Spinal cord (tissue), 10 donors: ENCODE results near the gene PRB2. TPM values are rescaled to one million over a fixed set of nuclear protein-coding genes. Genes with fewer than 3 reads are reported as not detected.
"Not testable (repeated sequence)": the region's sequence is repeated elsewhere in the genome, so short reads cannot be mapped to it uniquely, and the experiment has no call there.

Experiments
- DNase-seq, 6 donors: peaks; one replicate each; pipeline versions ENCODE4 v3.0.0 to v3.0.0-alpha.2; 2013 to 2015; ENCODE audit warnings: low spot score in 6 of 6, low read depth in 4 of 6
- H3K27ac ChIP-seq: one replicate; pipeline ENCODE4 v1.5.1; 2013; ENCODE audit warnings: low read depth, low read length, control low read depth
- H3K27me3 ChIP-seq: one replicate; pipeline ENCODE4 v1.6.1; 2013; ENCODE audit warnings: low read length; ENCODE audit not compliant: control insufficient read depth, insufficient read depth
- H3K36me3 ChIP-seq: one replicate; pipeline ENCODE4 v1.6.1; 2013; ENCODE audit warnings: low read length; ENCODE audit not compliant: control insufficient read depth, insufficient read depth
- H3K4me1 ChIP-seq: one replicate; pipeline ENCODE4 v1.6.1; 2013; ENCODE audit warnings: low read length; ENCODE audit not compliant: control insufficient read depth, insufficient read depth
- H3K4me3 ChIP-seq: one replicate; pipeline ENCODE4 v1.5.1; 2013; ENCODE audit warnings: low read depth, low read length, control low read depth
- H3K9me3 ChIP-seq: one replicate; pipeline ENCODE4 v1.6.1; 2013; ENCODE audit warnings: low read length; ENCODE audit not compliant: control insufficient read depth, insufficient read depth
- WGBS: methylation state at CpG from one replicate; pipeline ENCODE4 v1.1.5; 2013; ENCODE audit warnings: missing lambda C conversion rate; ENCODE audit not compliant: insufficient coverage; 5-methylcytosine and 5-hydroxymethylcytosine counted together
- long read RNA-seq, 4 donors: transcript quantifications; one replicate each; lab custom pipeline, GENCODE V29; 2026
- polyA plus RNA-seq, 2 donors: library from polyadenylated mRNA; unstranded; fragments of 120-200 nt; gene quantifications; one replicate each; pipeline ENCODE4 v1.2.1, GENCODE V29; 2013; ENCODE audit not compliant: insufficient read length in 2 of 2
- total RNA-seq, 2 donors: library from RNA; depleted of rRNA in 1 of 2; stranded (reverse); fragments of 120-200 nt in 1 of 2; fragments of >200 nt in 1 of 2; gene quantifications; one replicate each; pipeline versions ENCODE4 v1.2.3 to v1.2.4, GENCODE V29; 2013 to 2014
- donor health status: healthy.

The PRB2 gene
- total RNA-seq (not detected), polyA plus RNA-seq (not detected)
- long read RNA-seq, donor 1 = 0 reads
- long read RNA-seq, donor 2 = 0 reads
- long read RNA-seq, donor 3 = 0 reads
- long read RNA-seq, donor 4 = 0 reads

- H3K4me1 ChIP-seq, H3K36me3 ChIP-seq, H3K9me3 ChIP-seq, DNase-seq, H3K27ac ChIP-seq, H3K4me3 ChIP-seq, H3K27me3 ChIP-seq: not testable (repeated sequence)
- no CpG with 5 or more reads among the region's 1 CpG for WGBS
These were observed at the start of gene PRB2 for GRCh38 chr12:11395467-11395866. PRB2 (minus strand) TSS chr12:11395567; CDS start chr12:11395529, 38 bp downstream.

GRCh38 chr12:11437966-11438365, 42.6 kb upstream of the PRB2 start:
- H3K27me3 ChIP-seq = no peaks in the 10 kb centered on the region
- DNase-seq = no peak
- H3K4me1 ChIP-seq = no peaks in the 10 kb centered on the region
- no peaks in the 10 kb centered on the region for H3K9me3 ChIP-seq
- no peak overlapping the region for H3K27ac ChIP-seq
- H3K36me3 ChIP-seq = no peaks in the 10 kb centered on the region
- 86% methylated on average over 1 of the region's 2 CpGs for WGBS
- no peak overlapping the region for H3K4me3 ChIP-seq

GRCh38 chr12:11433664-11434063, 38.3 kb upstream of the PRB2 start:
- no peaks in the 10 kb centered on the region for H3K27me3 ChIP-seq
- no peak for DNase-seq
- no peak overlapping the region for H3K27ac ChIP-seq

DNA sequence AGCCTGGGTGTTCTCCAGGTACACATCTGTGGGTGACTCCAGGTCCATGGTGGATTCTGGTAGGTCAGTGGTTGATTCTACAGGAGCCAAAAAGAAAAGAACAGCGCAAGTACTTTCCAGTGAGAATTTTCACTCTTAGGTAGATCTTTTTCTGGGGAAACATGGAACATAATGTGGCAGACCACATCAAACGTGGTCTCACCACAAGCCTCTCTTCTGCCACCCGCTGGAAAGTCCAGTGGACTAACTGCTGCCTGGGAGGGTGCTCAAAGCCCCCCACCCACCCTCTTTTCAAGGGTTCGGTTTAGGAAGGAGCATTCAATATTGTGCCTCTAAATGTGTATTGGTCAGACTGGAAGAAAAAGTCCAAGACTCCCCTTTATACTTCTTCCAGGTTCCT, 36.1 kb upstream of the PRB2 start:
- Histone ChIP-seq H3K27ac (no peak overlapping the region), H3K36me3 (no peaks in the 10 kb centered on the region), H3K4me1 (no peaks in the 10 kb centered on the region), H3K9me3 (no peaks in the 10 kb centered on the region), H3K4me3 (no peak overlapping the region), H3K27me3 (no peaks in the 10 kb centered on the region)
- DNase-seq = no peak
- 83% methylated on average over 2 of the region's 4 CpGs for WGBS

More at GRCh38 chr12:11433664-11434063, 38.3 kb upstream of the PRB2 start:
- Histone ChIP-seq H3K9me3 (no peaks in the 10 kb centered on the region), H3K4me1 (no peaks in the 10 kb centered on the region), H3K36me3 (no peaks in the 10 kb centered on the region), H3K4me3 (no peak overlapping the region)
- WGBS = 78% methylated on average over 4 of the region's 4 CpGs

DNA sequence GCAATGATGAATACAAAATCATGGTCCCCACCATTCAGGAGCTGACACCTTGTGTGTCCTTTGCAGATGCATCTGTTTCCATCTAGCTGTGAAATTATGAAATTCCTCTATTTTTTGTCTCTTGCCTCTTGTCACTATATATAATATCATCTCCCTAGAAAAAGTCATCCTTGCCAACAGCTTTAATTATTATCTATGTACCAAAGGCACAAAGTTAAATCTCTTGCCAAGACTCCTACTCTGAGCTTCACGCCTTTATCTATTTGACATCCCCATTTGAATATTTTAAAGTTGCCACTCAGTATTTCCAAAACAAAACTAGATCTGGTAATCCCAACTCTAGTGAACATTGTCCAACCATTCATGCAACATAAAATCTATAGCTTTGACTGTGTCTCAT, 32.0 kb upstream of the PRB2 start:
- Histone ChIP-seq H3K4me3 (no peak overlapping the region), H3K27me3 (no peaks in the 10 kb centered on the region), H3K4me1 (no peaks in the 10 kb centered on the region), H3K27ac (no peak overlapping the region), H3K9me3 (no peaks in the 10 kb centered on the region), H3K36me3 (no peaks in the 10 kb centered on the region)
- DNase-seq = peak in 1 of 6 donors; percentile 9
- WGBS = 91% methylated on average over 1 of the region's 1 CpG

DNA sequence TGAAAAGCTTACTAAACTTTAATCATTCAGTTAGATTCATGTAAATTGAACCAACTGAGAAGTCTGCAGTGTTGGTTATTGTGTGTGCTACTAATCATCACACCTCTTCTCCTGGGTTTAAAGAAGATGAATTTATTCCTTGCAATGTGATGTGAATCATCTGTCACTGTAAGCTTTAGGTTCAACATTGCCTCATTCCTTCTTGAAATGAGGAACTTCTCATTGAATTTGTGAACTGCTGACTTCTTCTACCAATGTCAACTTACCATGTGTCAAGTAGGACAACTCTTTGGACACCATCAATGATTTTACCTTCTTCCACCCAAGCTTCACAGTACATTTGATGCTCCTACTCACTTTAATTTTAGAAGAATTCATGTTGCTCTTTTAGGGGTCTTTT, 17.4 kb upstream of the PRB2 start:
- no peak for DNase-seq

GRCh38 chr12:11408096-11408495, 12.7 kb upstream of the PRB2 start:
- WGBS = no CpG with 5 or more reads among the region's 6 CpGs
- no peak overlapping the region for H3K4me3 ChIP-seq
- no peaks in the 10 kb centered on the region for H3K9me3 ChIP-seq
- no peaks in the 10 kb centered on the region for H3K4me1 ChIP-seq
- H3K27ac ChIP-seq = no peak overlapping the region
- H3K27me3 ChIP-seq = no peaks in the 10 kb centered on the region
- no peaks in the 10 kb centered on the region for H3K36me3 ChIP-seq
- DNase-seq = no peak

More for the DNA sequence above, 17.4 kb upstream of the PRB2 start:
- H3K36me3 ChIP-seq = no peaks in the 10 kb centered on the region
- H3K9me3 ChIP-seq = no peaks in the 10 kb centered on the region
- no peak overlapping the region for H3K27ac ChIP-seq
- no peaks in the 10 kb centered on the region for H3K27me3 ChIP-seq
- no peaks in the 10 kb centered on the region for H3K4me1 ChIP-seq
- H3K4me3 ChIP-seq = no peak overlapping the region

- H3K9me3 ChIP-seq = no peaks in the 10 kb centered on the region
- no CpG with 5 or more reads among the region's 1 CpG for WGBS
- H3K27ac ChIP-seq = no peak overlapping the region
- H3K36me3 ChIP-seq = no peaks in the 10 kb centered on the region
- no peaks in the 10 kb centered on the region for H3K27me3 ChIP-seq
- no peak overlapping the region for H3K4me3 ChIP-seq
- H3K4me1 ChIP-seq = no peaks in the 10 kb centered on the region
- DNase-seq = no peak
These were observed 2.0 kb upstream of the PRB2 start for GRCh38 chr12:11397366-11397765.

- H3K27me3 ChIP-seq, H3K9me3 ChIP-seq, H3K4me3 ChIP-seq, H3K27ac ChIP-seq, H3K36me3 ChIP-seq, H3K4me1 ChIP-seq, DNase-seq: not testable (repeated sequence)
- 67% methylated on average over 1 of the region's 3 CpGs for WGBS
These were observed 3.9 kb downstream of the PRB2 start for GRCh38 chr12:11391456-11391855.

GRCh38 chr12:11377420-11377819, 17.9 kb downstream of the PRB2 start:
- not testable (repeated sequence) for DNase-seq, H3K9me3 ChIP-seq
- 90% methylated on average over 3 of the region's 3 CpGs for WGBS

More at GRCh38 chr12:11377420-11377819, 17.9 kb downstream of the PRB2 start:
- H3K27me3 ChIP-seq, H3K4me3 ChIP-seq, H3K27ac ChIP-seq, H3K36me3 ChIP-seq, H3K4me1 ChIP-seq: not testable (repeated sequence)
